ENCODE results near the gene DENND2A.

DNA sequence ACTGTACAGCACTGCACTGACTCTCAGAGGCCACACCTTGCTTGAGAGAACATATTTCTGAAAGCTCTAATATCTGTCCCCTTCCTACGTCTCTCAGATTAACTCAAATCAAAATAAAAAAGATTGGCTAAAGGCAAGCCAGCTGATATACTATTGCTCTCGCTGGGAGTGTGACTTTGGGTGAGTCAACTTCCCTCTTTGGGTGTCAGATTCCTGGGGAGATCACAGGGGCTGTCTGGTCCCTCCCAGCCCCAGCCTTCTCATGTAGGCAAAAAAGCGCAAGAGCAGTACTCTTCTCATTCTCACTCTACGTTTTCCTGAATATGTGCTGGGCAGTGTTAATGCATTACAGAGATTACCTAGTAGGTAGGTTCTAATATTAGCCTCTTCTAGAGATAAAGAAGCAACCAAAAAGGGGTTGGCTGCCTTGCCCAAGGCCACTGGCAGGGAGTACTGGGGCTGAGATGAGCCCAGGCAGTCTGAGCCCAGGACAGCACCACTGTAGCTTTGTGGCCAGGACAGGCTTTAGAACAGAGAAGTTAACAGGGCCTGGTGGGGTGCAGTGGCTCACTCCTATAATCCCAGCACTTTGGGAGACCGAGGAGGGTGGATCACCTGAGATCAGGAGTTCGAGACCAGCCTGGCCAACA is 9.1 kb upstream of the DENND2A start:
- TF ChIP-seq, protein P1, sequence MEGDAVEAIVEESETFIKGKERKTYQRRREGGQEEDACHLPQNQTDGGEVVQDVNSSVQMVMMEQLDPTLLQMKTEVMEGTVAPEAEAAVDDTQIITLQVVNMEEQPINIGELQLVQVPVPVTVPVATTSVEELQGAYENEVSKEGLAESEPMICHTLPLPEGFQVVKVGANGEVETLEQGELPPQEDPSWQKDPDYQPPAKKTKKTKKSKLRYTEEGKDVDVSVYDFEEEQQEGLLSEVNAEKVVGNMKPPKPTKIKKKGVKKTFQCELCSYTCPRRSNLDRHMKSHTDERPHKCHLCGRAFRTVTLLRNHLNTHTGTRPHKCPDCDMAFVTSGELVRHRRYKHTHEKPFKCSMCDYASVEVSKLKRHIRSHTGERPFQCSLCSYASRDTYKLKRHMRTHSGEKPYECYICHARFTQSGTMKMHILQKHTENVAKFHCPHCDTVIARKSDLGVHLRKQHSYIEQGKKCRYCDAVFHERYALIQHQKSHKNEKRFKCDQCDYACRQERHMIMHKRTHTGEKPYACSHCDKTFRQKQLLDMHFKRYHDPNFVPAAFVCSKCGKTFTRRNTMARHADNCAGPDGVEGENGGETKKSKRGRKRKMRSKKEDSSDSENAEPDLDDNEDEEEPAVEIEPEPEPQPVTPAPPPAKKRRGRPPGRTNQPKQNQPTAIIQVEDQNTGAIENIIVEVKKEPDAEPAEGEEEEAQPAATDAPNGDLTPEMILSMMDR (IDR thresholded peaks at IDR 0.05; ENCODE audit: poor library complexity): no peak
- no peak for TF ChIP-seq EZH2 (IDR thresholded peaks at IDR 0.05; ENCODE audit: borderline replicate concordance)

Measured in hepatocyte (in vitro differentiated cells).